ENCODE measurements around the gene SPECC1L.

DNA sequence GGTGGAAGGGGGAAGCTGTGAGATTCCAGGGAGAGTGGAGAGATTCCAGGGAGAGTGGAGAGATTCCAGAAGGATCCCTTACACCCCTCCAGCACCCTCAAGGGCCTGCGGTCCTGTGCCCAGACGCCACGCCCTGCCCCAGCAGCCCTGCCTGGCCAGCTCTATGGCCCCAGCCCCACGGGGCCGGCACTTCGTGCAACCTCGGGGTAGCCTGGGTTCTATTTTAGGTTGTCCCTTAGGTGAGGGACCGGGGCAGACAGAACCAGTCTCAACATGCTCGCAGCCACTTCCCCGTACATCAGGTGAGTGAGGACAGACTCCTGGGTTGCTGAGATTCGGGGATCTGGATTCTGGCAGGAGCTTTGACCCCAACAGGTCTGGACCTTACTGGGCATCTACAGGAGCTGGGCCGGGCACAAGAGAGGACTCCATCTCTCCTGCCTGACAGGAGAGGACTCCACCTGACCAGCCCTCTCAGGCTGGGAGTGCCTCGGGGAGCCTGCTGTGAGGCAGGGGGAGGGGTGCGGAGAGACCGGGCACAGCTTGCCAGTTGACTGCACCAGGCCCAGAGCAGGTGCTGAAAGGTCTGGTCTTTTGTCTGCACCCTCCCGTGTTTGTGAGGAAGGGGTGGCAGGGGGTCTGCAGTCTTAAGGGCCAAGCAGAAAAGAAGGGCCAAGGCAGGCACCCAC lies 148.3 kb downstream of the SPECC1L start:
- TF ChIP-seq, protein P1, sequence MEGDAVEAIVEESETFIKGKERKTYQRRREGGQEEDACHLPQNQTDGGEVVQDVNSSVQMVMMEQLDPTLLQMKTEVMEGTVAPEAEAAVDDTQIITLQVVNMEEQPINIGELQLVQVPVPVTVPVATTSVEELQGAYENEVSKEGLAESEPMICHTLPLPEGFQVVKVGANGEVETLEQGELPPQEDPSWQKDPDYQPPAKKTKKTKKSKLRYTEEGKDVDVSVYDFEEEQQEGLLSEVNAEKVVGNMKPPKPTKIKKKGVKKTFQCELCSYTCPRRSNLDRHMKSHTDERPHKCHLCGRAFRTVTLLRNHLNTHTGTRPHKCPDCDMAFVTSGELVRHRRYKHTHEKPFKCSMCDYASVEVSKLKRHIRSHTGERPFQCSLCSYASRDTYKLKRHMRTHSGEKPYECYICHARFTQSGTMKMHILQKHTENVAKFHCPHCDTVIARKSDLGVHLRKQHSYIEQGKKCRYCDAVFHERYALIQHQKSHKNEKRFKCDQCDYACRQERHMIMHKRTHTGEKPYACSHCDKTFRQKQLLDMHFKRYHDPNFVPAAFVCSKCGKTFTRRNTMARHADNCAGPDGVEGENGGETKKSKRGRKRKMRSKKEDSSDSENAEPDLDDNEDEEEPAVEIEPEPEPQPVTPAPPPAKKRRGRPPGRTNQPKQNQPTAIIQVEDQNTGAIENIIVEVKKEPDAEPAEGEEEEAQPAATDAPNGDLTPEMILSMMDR (IDR thresholded peaks at IDR 0.05) = no peak
- no peak for TF ChIP-seq POLR2AphosphoS5 (IDR thresholded peaks at IDR 0.05)
- no peak for TF ChIP-seq POLR2A (IDR thresholded peaks at IDR 0.05)

Data from prostate gland (tissue), 2 donors.